PFSK-1 (cell line): Measurements from ENCODE around the gene ARHGEF4.

ENCODE experiments used
- FOXP2 ChIP-seq: optimal IDR thresholded peaks from 2 replicates; pipeline ENCODE3; 2011; ENCODE audit warnings: borderline replicate concordance, control low read depth, inconsistent platforms; ENCODE audit not compliant: insufficient read depth; ENCODE audit errors: extremely low read length, extremely low read depth
- POLR2AphosphoS5 ChIP-seq: IDR thresholded peaks from 2 replicates; pipeline ENCODE4 v1.6.1; 2012; ENCODE audit warnings: low read depth, mild to moderate bottlenecking, control low read depth, low read length, moderate library complexity
- SIN3A ChIP-seq: IDR thresholded peaks from 2 replicates; pipeline ENCODE4 v1.6.1; 2012; ENCODE audit warnings: mild to moderate bottlenecking, low read length, moderate library complexity, borderline replicate concordance; ENCODE audit not compliant: insufficient read depth
- TAF1 ChIP-seq: IDR thresholded peaks from 2 replicates; pipeline ENCODE4 v1.6.1; 2012; ENCODE audit warnings: low read length, control low read depth, borderline replicate concordance; ENCODE audit not compliant: insufficient read depth
- TF ChIP-seq, protein P1 (sequence below), 2 experiments: IDR thresholded peaks; 2 replicates each; pipeline versions ENCODE4 v1.6.1 to v1.8.0; 2011 to 2012; ENCODE audit warnings: low read depth in 2 of 2, low read length in 2 of 2, control low read depth in 1 of 2, inconsistent platforms in 1 of 2, mild to moderate bottlenecking in 1 of 2, moderate library complexity in 1 of 2; ENCODE audit not compliant: insufficient read depth in 1 of 2

GRCh38 chr2:130850788-130851623 is 14.3 kb downstream of the ARHGEF4 start:
- TF ChIP-seq, protein P1, sequence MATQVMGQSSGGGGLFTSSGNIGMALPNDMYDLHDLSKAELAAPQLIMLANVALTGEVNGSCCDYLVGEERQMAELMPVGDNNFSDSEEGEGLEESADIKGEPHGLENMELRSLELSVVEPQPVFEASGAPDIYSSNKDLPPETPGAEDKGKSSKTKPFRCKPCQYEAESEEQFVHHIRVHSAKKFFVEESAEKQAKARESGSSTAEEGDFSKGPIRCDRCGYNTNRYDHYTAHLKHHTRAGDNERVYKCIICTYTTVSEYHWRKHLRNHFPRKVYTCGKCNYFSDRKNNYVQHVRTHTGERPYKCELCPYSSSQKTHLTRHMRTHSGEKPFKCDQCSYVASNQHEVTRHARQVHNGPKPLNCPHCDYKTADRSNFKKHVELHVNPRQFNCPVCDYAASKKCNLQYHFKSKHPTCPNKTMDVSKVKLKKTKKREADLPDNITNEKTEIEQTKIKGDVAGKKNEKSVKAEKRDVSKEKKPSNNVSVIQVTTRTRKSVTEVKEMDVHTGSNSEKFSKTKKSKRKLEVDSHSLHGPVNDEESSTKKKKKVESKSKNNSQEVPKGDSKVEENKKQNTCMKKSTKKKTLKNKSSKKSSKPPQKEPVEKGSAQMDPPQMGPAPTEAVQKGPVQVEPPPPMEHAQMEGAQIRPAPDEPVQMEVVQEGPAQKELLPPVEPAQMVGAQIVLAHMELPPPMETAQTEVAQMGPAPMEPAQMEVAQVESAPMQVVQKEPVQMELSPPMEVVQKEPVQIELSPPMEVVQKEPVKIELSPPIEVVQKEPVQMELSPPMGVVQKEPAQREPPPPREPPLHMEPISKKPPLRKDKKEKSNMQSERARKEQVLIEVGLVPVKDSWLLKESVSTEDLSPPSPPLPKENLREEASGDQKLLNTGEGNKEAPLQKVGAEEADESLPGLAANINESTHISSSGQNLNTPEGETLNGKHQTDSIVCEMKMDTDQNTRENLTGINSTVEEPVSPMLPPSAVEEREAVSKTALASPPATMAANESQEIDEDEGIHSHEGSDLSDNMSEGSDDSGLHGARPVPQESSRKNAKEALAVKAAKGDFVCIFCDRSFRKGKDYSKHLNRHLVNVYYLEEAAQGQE (IDR thresholded peaks at IDR 0.05; ENCODE audit: insufficient read depth in 1 of 2, low read depth in 2 of 2, low read length in 2 of 2): no peak
- no peak for TF ChIP-seq POLR2AphosphoS5
- no peak for TF ChIP-seq TAF1
- no peak for TF ChIP-seq SIN3A
- no peak for TF ChIP-seq FOXP2
